HCT116 (cell line): Measurements from ENCODE around the gene NSG2.

Experiments
- CEBPB ChIP-seq: IDR thresholded peaks from 2 replicates; pipeline ENCODE4 v1.6.1; 2012; ENCODE audit warnings: low read depth
- POLR2A ChIP-seq: IDR thresholded peaks from 2 replicates; pipeline ENCODE4 v1.7.0; 2011; ENCODE audit warnings: borderline replicate concordance; ENCODE audit not compliant: insufficient read depth, insufficient read length; ENCODE audit errors: extremely low read depth
- TF ChIP-seq, protein P1 (sequence below), 3 experiments: fragments of 200-600 bp in 1 of 3; sonication (generic) in 1 of 3; IDR thresholded peaks in 2 of 3; conservative IDR thresholded peaks in 1 of 3; 2 replicates each; pipeline ENCODE4 v1.5.1; 2012 to 2017; ENCODE audit warnings: low read depth in 2 of 3, low read length in 2 of 3, antibody characterized with exemption in 1 of 3, borderline replicate concordance in 1 of 3, control low read depth in 1 of 3, mild to moderate bottlenecking in 1 of 3, mixed read lengths in 1 of 3, mixed run types in 1 of 3, moderate library complexity in 1 of 3; ENCODE audit not compliant: insufficient read depth in 1 of 3

DNA sequence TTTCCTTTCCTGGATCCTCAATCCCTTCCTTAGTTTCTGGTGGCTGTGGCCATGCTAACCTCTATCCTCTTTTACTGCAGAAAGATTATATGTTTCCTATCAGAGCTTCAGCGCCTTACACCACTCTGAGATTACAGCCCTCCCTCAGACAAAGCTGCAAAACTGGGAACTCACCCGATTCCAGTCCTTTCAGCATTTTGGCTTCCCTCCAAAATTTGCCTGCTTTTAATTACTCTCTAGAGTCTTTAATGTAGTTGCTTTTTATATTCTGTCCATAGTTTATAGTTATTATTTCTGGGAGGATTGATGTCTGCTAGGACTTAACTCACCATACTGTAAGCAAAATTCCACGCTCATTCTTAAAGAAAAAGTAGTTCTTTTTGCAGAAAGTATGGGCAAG lies 110.2 kb downstream of the NSG2 start:
- TF ChIP-seq CEBPB (no peak), POLR2A (no peak)
- TF ChIP-seq, protein P1, sequence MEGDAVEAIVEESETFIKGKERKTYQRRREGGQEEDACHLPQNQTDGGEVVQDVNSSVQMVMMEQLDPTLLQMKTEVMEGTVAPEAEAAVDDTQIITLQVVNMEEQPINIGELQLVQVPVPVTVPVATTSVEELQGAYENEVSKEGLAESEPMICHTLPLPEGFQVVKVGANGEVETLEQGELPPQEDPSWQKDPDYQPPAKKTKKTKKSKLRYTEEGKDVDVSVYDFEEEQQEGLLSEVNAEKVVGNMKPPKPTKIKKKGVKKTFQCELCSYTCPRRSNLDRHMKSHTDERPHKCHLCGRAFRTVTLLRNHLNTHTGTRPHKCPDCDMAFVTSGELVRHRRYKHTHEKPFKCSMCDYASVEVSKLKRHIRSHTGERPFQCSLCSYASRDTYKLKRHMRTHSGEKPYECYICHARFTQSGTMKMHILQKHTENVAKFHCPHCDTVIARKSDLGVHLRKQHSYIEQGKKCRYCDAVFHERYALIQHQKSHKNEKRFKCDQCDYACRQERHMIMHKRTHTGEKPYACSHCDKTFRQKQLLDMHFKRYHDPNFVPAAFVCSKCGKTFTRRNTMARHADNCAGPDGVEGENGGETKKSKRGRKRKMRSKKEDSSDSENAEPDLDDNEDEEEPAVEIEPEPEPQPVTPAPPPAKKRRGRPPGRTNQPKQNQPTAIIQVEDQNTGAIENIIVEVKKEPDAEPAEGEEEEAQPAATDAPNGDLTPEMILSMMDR (IDR thresholded peaks at IDR 0.05 in 2 of 3, conservative IDR thresholded peaks at IDR 0.05 in 1 of 3; ENCODE audit: borderline replicate concordance in 1 of 3, insufficient read depth in 1 of 3, low read depth in 2 of 3, low read length in 2 of 3) = no peak
